ENCODE measurements around the gene UGCG.

GRCh38 chr9:111900858-111901612, 4.4 kb downstream of the UGCG start:
- TF ChIP-seq CTCF (conservative IDR thresholded peaks at IDR 0.05; ENCODE audit: low read depth, low read length) (no peak), ELK1 (IDR thresholded peaks at IDR 0.05; ENCODE audit: borderline replicate concordance, low read depth, low read length) (no peak), POLR2A (IDR thresholded peaks at IDR 0.05; ENCODE audit: low read depth, low read length) (no peak), MXI1 (IDR thresholded peaks at IDR 0.05; ENCODE audit: borderline replicate concordance, low read depth, low read length) (no peak), USF2 (IDR thresholded peaks at IDR 0.05; ENCODE audit: low read depth, low read length) (no peak), RCOR1 (IDR thresholded peaks at IDR 0.05; ENCODE audit: insufficient replicate concordance, low read length) (no peak), RAD21 (IDR thresholded peaks at IDR 0.05; ENCODE audit: low read length) (no peak), SMC3 (IDR thresholded peaks at IDR 0.05; ENCODE audit: low read depth, low read length) (no peak)
